Endothelial cell of umbilical vein (primary cell): ENCODE measurements around the gene DEFB126. TPM values are rescaled to one million over a fixed set of nuclear protein-coding genes. Genes with fewer than 3 reads are reported as not detected.

Experiments used
- BruUV-seq: library from RNA; stranded (reverse); fragments of 400-500 nt; replicated peaks from 2 replicates; lab custom pipeline; 2021; lab: Mats Ljungman, UMichigan
- CTCF ChIA-PET: fragments of 300-600, 350-600 bp; sonication (Branson Sonifier 250); formaldehyde crosslinking; loops from one replicate; lab custom pipeline; 2021; ENCODE audit warnings: antibody characterized with exemption, inconsistent platforms; lab: Charles Lee
- POLR2A ChIA-PET: fragments of 300-600, 350-600 bp; sonication (Branson Sonifier 250); formaldehyde crosslinking; loops from one replicate; lab custom pipeline; 2021; ENCODE audit warnings: antibody characterized with exemption, inconsistent platforms; lab: Charles Lee
- DNase-seq: peaks from one replicate; pipeline ENCODE4 v3.0.0-alpha.2; 2011; ENCODE audit warnings: low read depth, low spot score
- FAIRE-seq: peaks from 2 replicates; lab custom pipeline; 2011; peaks lifted over from hg19 to GRCh38; lab: Jason Lieb, UNC
- H2AFZ ChIP-seq: 2 replicates; pipeline ENCODE4 v1.6.0; 2012; ENCODE audit warnings: low read depth, low read length, control low read depth, inconsistent platforms
- H3K27ac ChIP-seq: 2 replicates; pipeline ENCODE4 v1.5.1; 2011; ENCODE audit warnings: low read depth, mild to moderate bottlenecking, control low read depth, low read length, moderate library complexity; ENCODE audit not compliant: insufficient read depth
- H3K27me3 ChIP-seq, 2 experiments: 2 replicates each; pipeline versions ENCODE4 v1.6.0 to v1.6.1; 2011; ENCODE audit warnings: low read length in 2 of 2, mixed read lengths in 1 of 2; ENCODE audit not compliant: control insufficient read depth in 2 of 2, insufficient read depth in 2 of 2
- H3K36me3 ChIP-seq, 2 experiments: 2 replicates in 1 of 2; 3 replicates in 1 of 2; pipeline ENCODE4 v1.5.1; 2011; ENCODE audit warnings: low read length in 2 of 2, mild to moderate bottlenecking in 1 of 2, moderate library complexity in 1 of 2; ENCODE audit not compliant: control insufficient read depth in 2 of 2, insufficient read depth in 2 of 2; ENCODE audit errors: extremely low read depth in 1 of 2
- H3K4me1 ChIP-seq: 3 replicates; pipeline ENCODE4 v1.5.1; 2011; ENCODE audit warnings: mild to moderate bottlenecking, low read length; ENCODE audit not compliant: control insufficient read depth, insufficient read depth; ENCODE audit errors: extremely low read depth
- H3K4me2 ChIP-seq: 2 replicates; pipeline ENCODE4 v1.6.1; 2011; ENCODE audit warnings: low read length, control low read depth, mixed read lengths; ENCODE audit not compliant: insufficient read depth
- H3K4me3 ChIP-seq, 3 experiments: fragments of 200-600 bp in 1 of 3; sonication (generic), shearing (Covaris generic) in 1 of 3; replicated peaks in 1 of 3; 2 replicates each; pipeline ENCODE4 v1.5.1; 2011 to 2016; ENCODE audit warnings: control low read depth in 3 of 3, low read length in 3 of 3, mild to moderate bottlenecking in 2 of 3, inconsistent platforms in 1 of 3, low read depth in 1 of 3, moderate library complexity in 1 of 3; ENCODE audit not compliant: insufficient read depth in 1 of 3
- H3K79me2 ChIP-seq: 2 replicates; pipeline ENCODE4 v1.6.0; 2012; ENCODE audit warnings: low read length, inconsistent platforms; ENCODE audit not compliant: control insufficient read depth, insufficient read depth
- H3K9ac ChIP-seq: replicated peaks from 2 replicates; pipeline ENCODE3; 2011; ENCODE audit warnings: low read length, control low read depth; ENCODE audit not compliant: insufficient read depth; ENCODE audit errors: extremely low read depth
- H3K9me1 ChIP-seq: replicated peaks from 3 replicates; pipeline ENCODE4 v1.6.0; 2011; ENCODE audit warnings: mild to moderate bottlenecking, low read length; ENCODE audit not compliant: control insufficient read depth, insufficient read depth; ENCODE audit errors: extremely low read depth
- H3K9me3 ChIP-seq: replicated peaks from 2 replicates; pipeline ENCODE4 v1.5.1; 2012; ENCODE audit warnings: low read length, inconsistent platforms; ENCODE audit not compliant: control insufficient read depth, insufficient read depth
- H4K20me1 ChIP-seq: replicated peaks from 2 replicates; pipeline ENCODE3; 2011; ENCODE audit warnings: mild to moderate bottlenecking, low read length; ENCODE audit not compliant: control insufficient read depth, insufficient read depth; ENCODE audit errors: extremely low read depth
- CTCF ChIP-seq, 2 donors: IDR thresholded peaks; 1 replicate in 1 of 2; 2 replicates in 1 of 2; pipeline ENCODE4 v1.5.1; 2011; ENCODE audit warnings: low read length in 2 of 2, mild to moderate bottlenecking in 2 of 2, moderate library complexity in 2 of 2, control low read depth in 1 of 2, inconsistent platforms in 1 of 2, low read depth in 1 of 2; ENCODE audit not compliant: insufficient read depth in 1 of 2; ENCODE audit errors: extremely low read depth in 1 of 2
- EZH2 ChIP-seq: IDR thresholded peaks from 2 replicates; pipeline ENCODE4 v1.6.1; 2012; ENCODE audit warnings: borderline replicate concordance, low read depth, mild to moderate bottlenecking, moderate library complexity, low read length, inconsistent platforms; ENCODE audit not compliant: severe bottlenecking
- FOS ChIP-seq: IDR thresholded peaks from 2 replicates; pipeline ENCODE4 v1.6.1; 2011; ENCODE audit warnings: mild to moderate bottlenecking, low read length, moderate library complexity, borderline replicate concordance; ENCODE audit not compliant: insufficient read depth
- GATA2 ChIP-seq: IDR thresholded peaks from 2 replicates; pipeline ENCODE4 v1.7.0; 2011; ENCODE audit warnings: low read depth, mild to moderate bottlenecking, moderate library complexity, mixed read lengths, low read length; ENCODE audit not compliant: insufficient read length, insufficient read depth
- JUN ChIP-seq: IDR thresholded peaks from 2 replicates; pipeline ENCODE4 v1.6.1; 2011; ENCODE audit warnings: borderline replicate concordance, low read depth; ENCODE audit not compliant: insufficient read length, insufficient read depth
- MYC ChIP-seq: IDR thresholded peaks from one replicate; pipeline ENCODE4 v1.6.1; 2011; ENCODE audit warnings: mild to moderate bottlenecking, low read depth, low read length
- POLR2A ChIP-seq: IDR thresholded peaks from 2 replicates; pipeline ENCODE4 v1.6.1; 2012; ENCODE audit warnings: low read depth, mild to moderate bottlenecking, control low read depth, low read length
- POLR2AphosphoS5 ChIP-seq: IDR thresholded peaks from 2 replicates; pipeline ENCODE4 v1.6.1; 2012; ENCODE audit warnings: low read depth, mild to moderate bottlenecking, control low read depth, low read length, moderate library complexity; ENCODE audit not compliant: insufficient read depth
- dilution Hi-C: fragments of 300-500 bp; cut with MboI; formaldehyde crosslinking; loops from one replicate; pipeline ENCODE4 v1.15.0; 2019; ENCODE audit warnings: low sequenced_read_pairs; ENCODE audit not compliant: extremely low pct_ligation_motif_present
- intact Hi-C: fragments of 100-400 bp; cut with micrococcal nuclease; formaldehyde crosslinking; loops from one replicate; pipeline ENCODE4 v1.10.0; 2022
- polyA plus RNA-seq, 4 experiments: library from polyadenylated mRNA; depleted of rRNA in 3 of 4; stranded (reverse) in 3 of 4; unstranded in 1 of 4; fragments of >200 nt; gene quantifications; 2 replicates each; pipeline versions ENCODE4 v1.2.1 to v1.2.3, GENCODE V29; 2011 to 2012; ENCODE audit warnings: missing spikeins in 1 of 4
- total RNA-seq: library from RNA; stranded (reverse); gene quantifications from 2 replicates; pipeline ENCODE4 v1.2.3, GENCODE V29; 2021
- TF ChIP-seq, protein P1 (sequence below): IDR thresholded peaks from 2 replicates; pipeline ENCODE4 v1.6.1; 2011; ENCODE audit not compliant: insufficient read depth, insufficient read length

The DEFB126 gene
- total and polyA plus RNA-seq, 2 donors (not counting 3 experiments of a cell fraction or from before 2014, with no cell fraction given), result not detected

GRCh38 chr20:187733-188132 is 45.3 kb downstream of the DEFB126 start:
- BruUV-seq, result no TSS peak
- Histone ChIP-seq H3K4me1 (no peaks in the 10 kb centered on the region), H3K9me1 (no peaks in the 10 kb centered on the region), H3K27me3 (peaks cover 5 to 9% of the 10 kb centered on the region in 2 experiments), H3K4me3 (no peak overlapping the region), H3K9me3 (no peaks in the 10 kb centered on the region), H3K79me2 (no peaks in the 10 kb centered on the region), H4K20me1 (no peaks in the 10 kb centered on the region), H3K36me3 (no peaks in the 10 kb centered on the region), H2AFZ (no peak overlapping the region), H3K27ac (no peak overlapping the region), H3K9ac (no peak overlapping the region), H3K4me2 (no peak overlapping the region)
- DNase-seq (no peak), FAIRE-seq (no peak)
- POLR2A ChIA-PET, result no interaction called here
- dilution Hi-C loops, result no loop called here
- CTCF ChIA-PET, result no interaction called here
- TF ChIP-seq CTCF (IDR thresholded peaks at IDR 0.05; ENCODE audit: extremely low read depth in 1 of 2, insufficient read depth in 1 of 2, low read depth in 1 of 2, low read length in 2 of 2) (no peak), FOS (no peak), EZH2 (no peak), MYC (no peak), JUN (no peak)
- TF ChIP-seq, protein P1, sequence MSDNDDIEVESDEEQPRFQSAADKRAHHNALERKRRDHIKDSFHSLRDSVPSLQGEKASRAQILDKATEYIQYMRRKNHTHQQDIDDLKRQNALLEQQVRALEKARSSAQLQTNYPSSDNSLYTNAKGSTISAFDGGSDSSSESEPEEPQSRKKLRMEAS, result no peak
- intact Hi-C loops, result no loop called here

- intact Hi-C loops (no loop called here), dilution Hi-C loops (no loop called here)
- POLR2A ChIA-PET, result no interaction called here
Measured at GRCh38 chr20:189611-190010, 47.2 kb downstream of the DEFB126 start, which contains the start of gene DEFB128. TSS of gene DEFB128 (minus strand) at chr20:189711. CDS start at chr20:189623, 88 bp downstream.

More at GRCh38 chr20:189611-190010, 47.2 kb downstream of the DEFB126 start, which contains the start of gene DEFB128:
- no peak for DNase-seq
- Histone ChIP-seq H3K79me2 (no peaks in the 10 kb centered on the region), H3K4me2 (no peak within 1 kb of the TSS), H4K20me1 (no peaks in the 10 kb centered on the region), H3K9me3 (no peaks in the 10 kb centered on the region), H3K9ac (no peak within 1 kb of the TSS), H3K4me1 (no peaks in the 10 kb centered on the region), H3K27me3 (peaks cover 5 to 6% of the 10 kb centered on the region in 2 experiments), H3K4me3 (no peak within 1 kb of the TSS), H3K27ac (no peak within 1 kb of the TSS), H3K36me3 (no peaks in the 10 kb centered on the region), H2AFZ (no peak within 1 kb of the TSS), H3K9me1 (no peaks in the 10 kb centered on the region)
- CTCF ChIA-PET, result interaction anchor here (1.1 to 1.5 kb wide), 2 partner anchors 10 to 77 kb away, joined by 3 to 4 read pairs; no protein-coding TSS in a partner anchor
- no peak for TF ChIP-seq EZH2
- TF ChIP-seq MYC, result no peak
- TF ChIP-seq JUN, result no peak
- no peak for TF ChIP-seq GATA2
- no peak for TF ChIP-seq CTCF (IDR thresholded peaks at IDR 0.05; ENCODE audit: extremely low read depth in 1 of 2, insufficient read depth in 1 of 2, low read depth in 1 of 2, low read length in 2 of 2)
- TF ChIP-seq, protein P1, result no peak
- no peak for TF ChIP-seq FOS
- no peak for TF ChIP-seq POLR2A
- no peak for TF ChIP-seq POLR2AphosphoS5
- FAIRE-seq, result no peak
- no TSS peak for BruUV-seq
